ENCODE data around the gene SMIM41.
"Not testable (repeated sequence)": the region's sequence is repeated elsewhere in the genome, so short reads cannot be mapped to it uniquely, and the experiment has no call there.

SMIM41 gene

GRCh38 chr12:52085682-52086180, 6.2 kb downstream of the SMIM41 start:
- DNase-seq: no peak

DNA sequence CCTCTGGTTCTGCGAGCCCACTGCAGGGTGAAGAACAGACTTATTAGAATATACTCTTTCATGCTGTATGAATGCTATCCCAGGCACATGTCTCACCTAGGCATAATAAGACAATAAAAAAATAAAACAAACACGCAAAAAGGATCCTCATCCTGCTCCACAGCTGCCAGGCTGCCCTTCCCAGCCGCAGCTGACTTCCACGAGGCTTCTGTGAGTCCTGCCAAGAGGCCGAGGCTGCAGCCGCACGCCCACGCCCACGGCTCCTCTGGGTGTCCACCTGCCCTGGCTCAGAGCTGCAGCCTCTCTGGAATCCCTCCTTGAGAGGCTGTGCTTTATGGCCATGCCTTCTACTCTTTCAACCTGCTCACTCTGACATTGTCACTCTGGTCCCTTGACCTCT, 6.9 kb downstream of the SMIM41 start:
- no peak for DNase-seq

- no peak for DNase-seq
Measured at GRCh38 chr12:52086944-52087835, 7.7 kb downstream of the SMIM41 start.

- no peak for DNase-seq
Measured at GRCh38 chr12:52087961-52088820, 8.7 kb downstream of the SMIM41 start.

DNA sequence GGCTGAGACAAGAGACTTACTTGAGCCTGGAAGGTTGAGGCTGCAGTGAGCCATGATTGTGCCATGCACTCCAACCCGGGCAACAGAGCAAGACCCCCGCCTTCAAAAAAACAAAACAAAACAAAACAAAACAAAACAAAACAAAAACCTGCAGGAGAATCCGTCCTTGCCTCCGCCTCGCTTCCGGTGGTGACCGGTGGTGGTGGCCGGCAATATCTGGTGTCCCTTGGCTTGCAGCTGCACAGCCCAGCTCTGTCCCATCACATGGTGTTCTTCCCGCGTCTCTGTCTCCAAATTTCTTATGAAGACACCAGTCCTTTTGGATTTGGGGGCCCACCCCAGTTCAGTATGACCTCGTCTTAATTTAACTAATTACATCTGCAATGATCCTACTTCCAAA, 10.0 kb downstream of the SMIM41 start:
- no peak for DNase-seq

- DNase-seq: no peak
Measured at GRCh38 chr12:52090291-52090690, 10.8 kb downstream of the SMIM41 start.

- no peak for DNase-seq
Measured at GRCh38 chr12:52091061-52091460, 11.6 kb downstream of the SMIM41 start.

- DNase-seq: no peak
Measured at GRCh38 chr12:52091869-52092268, 12.4 kb downstream of the SMIM41 start.

DNA sequence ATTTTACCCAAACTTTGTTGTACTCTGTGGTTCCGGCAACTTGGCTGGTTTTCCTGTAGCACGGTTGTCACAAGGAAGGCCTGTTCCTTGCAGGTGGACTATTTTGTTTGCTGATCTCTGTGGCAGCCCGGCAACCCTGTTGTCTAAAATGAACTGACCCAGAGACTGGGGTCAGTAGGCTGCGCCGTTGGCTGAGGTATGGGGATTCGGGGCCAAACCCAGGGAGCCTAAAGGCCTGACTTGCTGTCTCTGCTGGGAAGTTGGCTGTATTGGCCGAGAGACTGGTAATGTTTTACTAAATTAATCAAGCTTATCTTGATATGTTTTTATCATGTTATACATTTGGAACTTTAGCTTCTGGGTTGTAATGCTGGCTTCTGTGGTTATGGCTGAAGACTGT, 13.8 kb downstream of the SMIM41 start:
- no peak for DNase-seq

- DNase-seq: no peak
Measured at GRCh38 chr12:52096332-52097044, 17.0 kb downstream of the SMIM41 start.

GRCh38 chr12:52097045-52097666, 17.7 kb downstream of the SMIM41 start:
- DNase-seq: no peak

GRCh38 chr12:52104431-52105089, 25.1 kb downstream of the SMIM41 start:
- not testable (repeated sequence) for DNase-seq

- peak; percentile 76 for DNase-seq
Measured at GRCh38 chr12:52116222-52117125, 37.0 kb downstream of the SMIM41 start.

GRCh38 chr12:52117806-52118475, 38.4 kb downstream of the SMIM41 start:
- not testable (repeated sequence) for DNase-seq

GRCh38 chr12:52119398-52120254, 40.1 kb downstream of the SMIM41 start:
- peak; percentile 41 for DNase-seq

- DNase-seq: no peak
Measured at GRCh38 chr12:52120951-52121823, 41.7 kb downstream of the SMIM41 start.

GRCh38 chr12:52121824-52122539, 42.5 kb downstream of the SMIM41 start:
- DNase-seq: peak; percentile 63

DNA sequence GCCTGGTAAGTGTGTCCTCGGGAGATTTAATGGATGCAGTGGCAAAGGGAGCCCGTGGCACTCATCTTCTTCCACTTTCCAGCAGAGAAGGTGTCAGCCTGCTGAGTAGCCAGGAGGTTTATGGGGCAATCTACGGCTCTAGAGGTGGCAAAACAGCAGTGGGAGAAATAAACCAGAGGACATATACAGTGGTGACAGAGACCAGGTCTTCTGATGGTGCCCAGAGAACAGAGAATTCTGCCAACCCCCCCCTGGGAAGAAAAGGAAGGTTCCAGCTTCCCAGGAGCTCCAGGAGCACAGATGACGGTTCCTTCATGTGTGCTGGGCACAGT, 43.0 kb downstream of the SMIM41 start:
- DNase-seq: no peak

All from CD4-positive, alpha-beta T cell treated with Interleukin-10 for 1 hour (primary cell).